ENCODE results near the gene ROR2. TPM values are rescaled to one million over a fixed set of nuclear protein-coding genes. Genes with fewer than 3 reads are reported as not detected.

ROR2 gene
- total and polyA plus RNA-seq, 4 donors, result 0.13 to 0.84 (median 0.52) TPM

GRCh38 chr9:91515074-91515687 lies 434.8 kb downstream of the ROR2 start:
- no peak for DNase-seq (ENCODE audit: low spot score)
- Histone ChIP-seq H3K4me3 (ENCODE audit: low read depth in 1 of 3, low read length in 3 of 3) (no peak overlapping the region), H3K27me3 (ENCODE audit: control insufficient read depth in 4 of 4, insufficient read depth in 4 of 4, low read length in 3 of 4) (peaks cover 0 to 2% (median 0%) of the 10 kb centered on the region in 4 donors), H3K9me3 (ENCODE audit: control insufficient read depth in 4 of 4, low read length in 3 of 4) (peaks cover 0 to 3% (median under 1%) of the 10 kb centered on the region in 4 donors), H3K9ac (ENCODE audit: low read depth in 1 of 2, low read length in 2 of 2) (no peak overlapping the region), H3K4me1 (ENCODE audit: control insufficient read depth in 4 of 4, insufficient read depth in 4 of 4, low read length in 3 of 4) (no peaks in the 10 kb centered on the region), H3K36me3 (ENCODE audit: control insufficient read depth in 4 of 4, insufficient read depth in 3 of 4, low read depth in 1 of 4, low read length in 3 of 4) (no peaks in the 10 kb centered on the region), H3K27ac (ENCODE audit: low read depth in 1 of 2, low read length in 2 of 2) (no peak overlapping the region)
- TF ChIP-seq GABPA (IDR thresholded peaks at IDR 0.05 in 1 of 2, conservative IDR thresholded peaks at IDR 0.05 in 1 of 2), result no peak
- no peak for TF ChIP-seq EGR1 (IDR thresholded peaks at IDR 0.05; ENCODE audit: low read depth in 2 of 2)
- no peak for TF ChIP-seq REST (IDR thresholded peaks at IDR 0.05)
- TF ChIP-seq MAX (IDR thresholded peaks at IDR 0.05), result no peak
- TF ChIP-seq FOXA2 (IDR thresholded peaks at IDR 0.05), result no peak
- 58% methylated on average over 12 of the region's 12 CpGs for WGBS

Small RNAs within 50 kb of the gene (small RNA-seq; reads per million reads assigned to genes)
- not detected for gene MIR3910-1

Other genes with a start within 250 kb of the ROR2 start
- 10 to 100 TPM; 29.0 to 38.0 TPM for gene SPTLC1, start 165.2 kb upstream of the ROR2 start, total RNA-seq
- gene SPTLC1, start 165.2 kb upstream of the ROR2 start, polyA plus RNA-seq, result 10 to 100 TPM in 1 of 2 donors, 1 to 10 TPM in 1; 9.9 to 10.5 TPM

Data from liver (tissue), 10 donors.